GM23338 (cell line): ENCODE results near the gene NGLY1. TPM values are rescaled to one million over a fixed set of nuclear protein-coding genes. Genes with fewer than 3 reads are reported as not detected.

Experiments
- ATAC-seq: fragments of 200-7000 bp; cut with Tn5 transposase; 3 replicates; pipeline ENCODE4 v1.9.1; 2020
- DNase-seq: peaks from one replicate; pipeline ENCODE4 v3.0.0-alpha.2; 2015; ENCODE audit warnings: low spot score
- H2AFZ ChIP-seq: fragments of 200-600 bp; sonication (generic); 2 replicates; pipeline ENCODE4 v1.8.0; 2016; ENCODE audit warnings: antibody characterized with exemption, mild to moderate bottlenecking, moderate library complexity
- H3F3A ChIP-seq: fragments of 200-600 bp; sonication (generic); replicated peaks from 2 replicates; pipeline ENCODE4 v1.8.0; 2017; ENCODE audit warnings: antibody characterized with exemption, mixed run types, low read depth
- H3K27ac ChIP-seq: fragments of 200-600 bp; sonication (generic); 2 replicates; pipeline ENCODE4 v1.6.1; 2016; ENCODE audit warnings: low read depth
- H3K27me3 ChIP-seq: fragments of 200-600 bp; sonication (generic); 2 replicates; pipeline ENCODE4 v1.8.0; 2016; ENCODE audit warnings: mild to moderate bottlenecking, mixed run types, moderate library complexity; ENCODE audit not compliant: insufficient read depth
- H3K36me3 ChIP-seq: fragments of 200-600 bp; sonication (generic); 2 replicates; pipeline ENCODE4 v1.8.0; 2016; ENCODE audit warnings: mild to moderate bottlenecking; ENCODE audit not compliant: insufficient read depth
- H3K4me1 ChIP-seq: fragments of 200-600 bp; sonication (generic); 2 replicates; pipeline ENCODE4 v1.8.0; 2016; ENCODE audit warnings: mild to moderate bottlenecking, moderate library complexity; ENCODE audit not compliant: insufficient read depth
- H3K4me2 ChIP-seq: fragments of 200-600 bp; sonication (generic); 2 replicates; pipeline ENCODE4 v1.7.1; 2017; ENCODE audit warnings: mixed run types
- H3K4me3 ChIP-seq: fragments of 200-600 bp; sonication (generic); 2 replicates; pipeline ENCODE4 v1.6.1; 2016; ENCODE audit warnings: mixed run types
- H3K79me2 ChIP-seq: fragments of 200-600 bp; sonication (generic); replicated peaks from 2 replicates; pipeline ENCODE4 v1.8.0; 2017; ENCODE audit warnings: mild to moderate bottlenecking; ENCODE audit not compliant: insufficient read depth
- H3K9me2 ChIP-seq: fragments of 200-600 bp; sonication (generic); 2 replicates; pipeline ENCODE4 v1.8.0; 2017; ENCODE audit not compliant: insufficient read depth
- H4K20me1 ChIP-seq: fragments of 200-600 bp; sonication (generic); replicated peaks from 2 replicates; pipeline ENCODE4 v1.8.0; 2017; ENCODE audit warnings: mild to moderate bottlenecking; ENCODE audit not compliant: insufficient read depth
- H3K27ac Mint-ChIP-seq: 2 replicates; pipeline ENCODE4 v1.8.0; 2020; ENCODE audit warnings: inconsistent platforms, mild to moderate bottlenecking, moderate library complexity, mixed read lengths
- H3K27me3 Mint-ChIP-seq: 3 replicates; pipeline ENCODE4 v1.8.0; 2022; ENCODE audit warnings: low read depth, mild to moderate bottlenecking, moderate library complexity, mixed read lengths, inconsistent platforms; ENCODE audit not compliant: insufficient read depth, poor library complexity
- H3K36me3 Mint-ChIP-seq: 3 replicates; pipeline ENCODE4 v1.8.0; 2021; ENCODE audit warnings: low read depth, mild to moderate bottlenecking, inconsistent platforms, moderate library complexity, mixed read lengths
- H3K4me1 Mint-ChIP-seq: 3 replicates; pipeline ENCODE4 v1.8.0; 2020; ENCODE audit warnings: mild to moderate bottlenecking, inconsistent platforms, mixed read lengths
- H3K4me3 Mint-ChIP-seq: 3 replicates; pipeline ENCODE4 v1.8.0; 2021; ENCODE audit warnings: moderate library complexity, mild to moderate bottlenecking, inconsistent platforms, mixed read lengths
- H3K9me3 Mint-ChIP-seq: 3 replicates; pipeline ENCODE4 v1.8.0; 2020; ENCODE audit warnings: moderate library complexity, mild to moderate bottlenecking, inconsistent platforms, mixed read lengths
- CREB1 ChIP-seq: fragments of 250-450 bp; sonication (Bioruptor Pico); IDR thresholded peaks from 2 replicates; pipeline ENCODE4 v1.5.0; 2020; ENCODE audit warnings: low read depth, mild to moderate bottlenecking, moderate library complexity
- EZH2 ChIP-seq: fragments of 200-600 bp; sonication (generic); IDR thresholded peaks from one replicate; pipeline ENCODE4 v1.8.0; 2017; ENCODE audit warnings: antibody characterized with exemption, mild to moderate bottlenecking, low read depth; ENCODE audit not compliant: unreplicated experiment
- EZH2phosphoT487 ChIP-seq: fragments of 200-600 bp; sonication (generic); IDR thresholded peaks from one replicate; pipeline ENCODE4 v1.8.1; 2018; ENCODE audit warnings: antibody characterized with exemption; ENCODE audit not compliant: unreplicated experiment
- JUNB ChIP-seq: IDR thresholded peaks from one replicate; pipeline ENCODE4 v1.6.1; 2016; ENCODE audit warnings: antibody characterized with exemption; ENCODE audit not compliant: unreplicated experiment
- NANOG ChIP-seq: IDR thresholded peaks from 2 replicates; pipeline ENCODE4 v1.6.1; 2016; ENCODE audit warnings: antibody characterized with exemption, borderline replicate concordance
- POLR2AphosphoS5 ChIP-seq: IDR thresholded peaks from 2 replicates; pipeline ENCODE4 v1.6.1; 2016; ENCODE audit warnings: antibody characterized with exemption, low read depth
- REST ChIP-seq: IDR thresholded peaks from one replicate; pipeline ENCODE4 v1.6.1; 2018; ENCODE audit warnings: antibody characterized with exemption; ENCODE audit not compliant: unreplicated experiment
- STAT1 ChIP-seq: IDR thresholded peaks from one replicate; pipeline ENCODE4 v1.6.1; 2016; ENCODE audit warnings: antibody characterized with exemption; ENCODE audit not compliant: unreplicated experiment
- ZNF114 ChIP-seq: fragments of 250-450 bp; sonication (Bioruptor Pico); IDR thresholded peaks from 2 replicates; pipeline ENCODE4 v1.5.0; 2020; ENCODE audit warnings: mild to moderate bottlenecking, moderate library complexity
- ZNF331 ChIP-seq: fragments of 250-450 bp; sonication (Bioruptor Pico); IDR thresholded peaks from 2 replicates; pipeline ENCODE4 v1.5.0; 2020; ENCODE audit warnings: low read depth, mild to moderate bottlenecking, moderate library complexity
- polyA plus RNA-seq: library from polyadenylated mRNA; unstranded; fragments of >200 nt; fragmentation: Nextera tagmentation; extraction: Ambion mirVana; gene quantifications from 2 replicates; pipeline ENCODE4 v1.2.1, GENCODE V29; 2016
- total RNA-seq: library from RNA; depleted of rRNA; stranded (reverse); fragments of >200 nt; shearing (Covaris generic); gene quantifications from 2 replicates; pipeline ENCODE4 v1.2.3, GENCODE V29; 2014
- TF ChIP-seq, protein P1 (sequence below), 2 experiments: fragments of 200-600 bp in 1 of 2; sonication (generic) in 1 of 2; conservative IDR thresholded peaks; 2 replicates each; pipeline versions ENCODE4 v1.5.1 to v1.6.1; 2016 to 2017; ENCODE audit warnings: antibody characterized with exemption in 2 of 2, low read depth in 2 of 2, mild to moderate bottlenecking in 2 of 2, moderate library complexity in 1 of 2
- TF ChIP-seq, protein P2 (sequence below): IDR thresholded peaks from 2 replicates; pipeline ENCODE4 v1.6.1; 2016; ENCODE audit warnings: antibody characterized with exemption
- TF ChIP-seq, protein P3 (sequence below): fragments of 250-450 bp; sonication (Bioruptor Pico); IDR thresholded peaks from 2 replicates; pipeline ENCODE4 v1.5.0; 2020; ENCODE audit warnings: mild to moderate bottlenecking, moderate library complexity

The NGLY1 gene
- total and polyA plus RNA-seq, 2 experiments from 2014 or later = 20.4 to 43.5 TPM

DNA sequence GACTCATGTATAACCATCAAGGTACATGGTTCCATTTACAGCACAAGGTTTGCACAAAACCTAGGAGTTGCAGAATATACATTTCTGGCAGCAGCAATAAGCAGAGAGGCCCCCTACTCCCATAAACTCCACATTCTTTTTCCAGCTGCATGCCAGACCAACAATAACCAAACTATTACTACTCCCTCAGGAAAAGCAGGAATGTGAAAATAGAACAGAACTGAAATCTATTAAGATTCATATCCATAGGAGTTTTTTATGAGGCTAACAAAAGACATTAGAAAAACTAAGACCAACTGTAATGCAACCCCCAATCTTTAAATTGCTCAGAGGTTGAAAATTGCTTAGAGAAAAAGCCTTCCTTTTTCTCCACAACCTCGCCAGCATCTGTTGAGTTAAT is 90.9 kb downstream of the NGLY1 start:
- no peak overlapping the region for H3K4me3 ChIP-seq

More for the DNA sequence above, 90.9 kb downstream of the NGLY1 start:
- Histone ChIP-seq H3K79me2 (no peaks in the 10 kb centered on the region), H3K27ac (no peak overlapping the region), H3K27me3 (no peaks in the 10 kb centered on the region), H3K4me1 (no peaks in the 10 kb centered on the region), H3F3A (no peaks in the 10 kb centered on the region), H4K20me1 (no peaks in the 10 kb centered on the region), H3K36me3 (no peaks in the 10 kb centered on the region), H3K4me2 (no peak overlapping the region), H3K9me2 (no peaks in the 10 kb centered on the region), H2AFZ (no peak overlapping the region)
- no peak for DNase-seq
- Mint-ChIP-seq H3K27me3 (peaks cover 2% of the 10 kb centered on the region), H3K36me3 (no peaks in the 10 kb centered on the region), H3K4me3 (no peak overlapping the region), H3K27ac (no peak overlapping the region), H3K4me1 (no peaks in the 10 kb centered on the region), H3K9me3 (no peaks in the 10 kb centered on the region)
- TF ChIP-seq EZH2 (no peak), ZNF114 (CRISPR knock-in tag) (no peak), REST (no peak), POLR2AphosphoS5 (no peak), JUNB (no peak), EZH2phosphoT487 (no peak), ZNF331 (no peak), STAT1 (no peak), NANOG (no peak), CREB1 (CRISPR knock-in tag) (no peak)
- TF ChIP-seq, protein P1, sequence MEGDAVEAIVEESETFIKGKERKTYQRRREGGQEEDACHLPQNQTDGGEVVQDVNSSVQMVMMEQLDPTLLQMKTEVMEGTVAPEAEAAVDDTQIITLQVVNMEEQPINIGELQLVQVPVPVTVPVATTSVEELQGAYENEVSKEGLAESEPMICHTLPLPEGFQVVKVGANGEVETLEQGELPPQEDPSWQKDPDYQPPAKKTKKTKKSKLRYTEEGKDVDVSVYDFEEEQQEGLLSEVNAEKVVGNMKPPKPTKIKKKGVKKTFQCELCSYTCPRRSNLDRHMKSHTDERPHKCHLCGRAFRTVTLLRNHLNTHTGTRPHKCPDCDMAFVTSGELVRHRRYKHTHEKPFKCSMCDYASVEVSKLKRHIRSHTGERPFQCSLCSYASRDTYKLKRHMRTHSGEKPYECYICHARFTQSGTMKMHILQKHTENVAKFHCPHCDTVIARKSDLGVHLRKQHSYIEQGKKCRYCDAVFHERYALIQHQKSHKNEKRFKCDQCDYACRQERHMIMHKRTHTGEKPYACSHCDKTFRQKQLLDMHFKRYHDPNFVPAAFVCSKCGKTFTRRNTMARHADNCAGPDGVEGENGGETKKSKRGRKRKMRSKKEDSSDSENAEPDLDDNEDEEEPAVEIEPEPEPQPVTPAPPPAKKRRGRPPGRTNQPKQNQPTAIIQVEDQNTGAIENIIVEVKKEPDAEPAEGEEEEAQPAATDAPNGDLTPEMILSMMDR (conservative IDR thresholded peaks at IDR 0.05; ENCODE audit: low read depth in 2 of 2) = no peak
- TF ChIP-seq, protein P2, sequence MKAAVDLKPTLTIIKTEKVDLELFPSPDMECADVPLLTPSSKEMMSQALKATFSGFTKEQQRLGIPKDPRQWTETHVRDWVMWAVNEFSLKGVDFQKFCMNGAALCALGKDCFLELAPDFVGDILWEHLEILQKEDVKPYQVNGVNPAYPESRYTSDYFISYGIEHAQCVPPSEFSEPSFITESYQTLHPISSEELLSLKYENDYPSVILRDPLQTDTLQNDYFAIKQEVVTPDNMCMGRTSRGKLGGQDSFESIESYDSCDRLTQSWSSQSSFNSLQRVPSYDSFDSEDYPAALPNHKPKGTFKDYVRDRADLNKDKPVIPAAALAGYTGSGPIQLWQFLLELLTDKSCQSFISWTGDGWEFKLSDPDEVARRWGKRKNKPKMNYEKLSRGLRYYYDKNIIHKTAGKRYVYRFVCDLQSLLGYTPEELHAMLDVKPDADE = no peak
- TF ChIP-seq, protein P3, sequence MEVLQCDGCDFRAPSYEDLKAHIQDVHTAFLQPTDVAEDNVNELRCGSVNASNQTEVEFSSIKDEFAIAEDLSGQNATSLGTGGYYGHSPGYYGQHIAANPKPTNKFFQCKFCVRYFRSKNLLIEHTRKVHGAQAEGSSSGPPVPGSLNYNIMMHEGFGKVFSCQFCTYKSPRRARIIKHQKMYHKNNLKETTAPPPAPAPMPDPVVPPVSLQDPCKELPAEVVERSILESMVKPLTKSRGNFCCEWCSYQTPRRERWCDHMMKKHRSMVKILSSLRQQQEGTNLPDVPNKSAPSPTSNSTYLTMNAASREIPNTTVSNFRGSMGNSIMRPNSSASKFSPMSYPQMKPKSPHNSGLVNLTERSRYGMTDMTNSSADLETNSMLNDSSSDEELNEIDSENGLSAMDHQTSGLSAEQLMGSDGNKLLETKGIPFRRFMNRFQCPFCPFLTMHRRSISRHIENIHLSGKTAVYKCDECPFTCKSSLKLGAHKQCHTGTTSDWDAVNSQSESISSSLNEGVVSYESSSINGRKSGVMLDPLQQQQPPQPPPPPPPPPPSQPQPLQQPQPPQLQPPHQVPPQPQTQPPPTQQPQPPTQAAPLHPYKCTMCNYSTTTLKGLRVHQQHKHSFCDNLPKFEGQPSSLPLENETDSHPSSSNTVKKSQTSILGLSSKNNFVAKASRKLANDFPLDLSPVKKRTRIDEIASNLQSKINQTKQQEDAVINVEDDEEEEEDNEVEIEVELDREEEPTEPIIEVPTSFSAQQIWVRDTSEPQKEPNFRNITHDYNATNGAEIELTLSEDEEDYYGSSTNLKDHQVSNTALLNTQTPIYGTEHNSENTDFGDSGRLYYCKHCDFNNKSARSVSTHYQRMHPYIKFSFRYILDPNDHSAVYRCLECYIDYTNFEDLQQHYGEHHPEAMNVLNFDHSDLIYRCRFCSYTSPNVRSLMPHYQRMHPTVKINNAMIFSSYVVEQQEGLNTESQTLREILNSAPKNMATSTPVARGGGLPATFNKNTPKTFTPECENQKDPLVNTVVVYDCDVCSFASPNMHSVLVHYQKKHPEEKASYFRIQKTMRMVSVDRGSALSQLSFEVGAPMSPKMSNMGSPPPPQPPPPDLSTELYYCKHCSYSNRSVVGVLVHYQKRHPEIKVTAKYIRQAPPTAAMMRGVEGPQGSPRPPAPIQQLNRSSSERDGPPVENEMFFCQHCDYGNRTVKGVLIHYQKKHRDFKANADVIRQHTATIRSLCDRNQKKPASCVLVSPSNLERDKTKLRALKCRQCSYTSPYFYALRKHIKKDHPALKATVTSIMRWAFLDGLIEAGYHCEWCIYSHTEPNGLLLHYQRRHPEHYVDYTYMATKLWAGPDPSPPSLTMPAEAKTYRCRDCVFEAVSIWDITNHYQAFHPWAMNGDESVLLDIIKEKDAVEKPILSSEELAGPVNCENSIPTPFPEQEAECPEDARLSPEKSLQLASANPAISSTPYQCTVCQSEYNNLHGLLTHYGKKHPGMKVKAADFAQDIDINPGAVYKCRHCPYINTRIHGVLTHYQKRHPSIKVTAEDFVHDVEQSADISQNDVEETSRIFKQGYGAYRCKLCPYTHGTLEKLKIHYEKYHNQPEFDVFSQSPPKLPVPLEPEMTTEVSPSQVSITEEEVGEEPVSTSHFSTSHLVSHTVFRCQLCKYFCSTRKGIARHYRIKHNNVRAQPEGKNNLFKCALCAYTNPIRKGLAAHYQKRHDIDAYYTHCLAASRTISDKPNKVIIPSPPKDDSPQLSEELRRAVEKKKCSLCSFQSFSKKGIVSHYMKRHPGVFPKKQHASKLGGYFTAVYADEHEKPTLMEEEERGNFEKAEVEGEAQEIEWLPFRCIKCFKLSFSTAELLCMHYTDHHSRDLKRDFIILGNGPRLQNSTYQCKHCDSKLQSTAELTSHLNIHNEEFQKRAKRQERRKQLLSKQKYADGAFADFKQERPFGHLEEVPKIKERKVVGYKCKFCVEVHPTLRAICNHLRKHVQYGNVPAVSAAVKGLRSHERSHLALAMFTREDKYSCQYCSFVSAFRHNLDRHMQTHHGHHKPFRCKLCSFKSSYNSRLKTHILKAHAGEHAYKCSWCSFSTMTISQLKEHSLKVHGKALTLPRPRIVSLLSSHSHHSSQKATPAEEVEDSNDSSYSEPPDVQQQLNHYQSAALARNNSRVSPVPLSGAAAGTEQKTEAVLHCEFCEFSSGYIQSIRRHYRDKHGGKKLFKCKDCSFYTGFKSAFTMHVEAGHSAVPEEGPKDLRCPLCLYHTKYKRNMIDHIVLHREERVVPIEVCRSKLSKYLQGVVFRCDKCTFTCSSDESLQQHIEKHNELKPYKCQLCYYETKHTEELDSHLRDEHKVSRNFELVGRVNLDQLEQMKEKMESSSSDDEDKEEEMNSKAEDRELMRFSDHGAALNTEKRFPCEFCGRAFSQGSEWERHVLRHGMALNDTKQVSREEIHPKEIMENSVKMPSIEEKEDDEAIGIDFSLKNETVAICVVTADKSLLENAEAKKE (CRISPR knock-in tag) = no peak
- no peak for ATAC-seq
